ENCODE results near the gene UBE2F.
"Not testable (repeated sequence)": the region's sequence is repeated elsewhere in the genome, so short reads cannot be mapped to it uniquely, and the experiment has no call there.

Gene UBE2F

GRCh38 chr2:237972211-237972610, 5.4 kb downstream of the UBE2F start:
- no peak overlapping the region for H3K4me3 ChIP-seq (ENCODE audit: low read depth, low read length)
- DNase-seq (ENCODE audit: low read depth) = no peak

- DNase-seq (ENCODE audit: low read depth) = no peak
- no peak overlapping the region for H3K4me3 ChIP-seq (ENCODE audit: low read depth, low read length)
Observed at GRCh38 chr2:237972936-237973335, 6.1 kb downstream of the UBE2F start.

- no peak for DNase-seq (ENCODE audit: low read depth)
- H3K4me3 ChIP-seq (ENCODE audit: low read depth, low read length) = no peak overlapping the region
Observed at GRCh38 chr2:237977380-237977779, 10.6 kb downstream of the UBE2F start.

GRCh38 chr2:237978058-237978712, 11.4 kb downstream of the UBE2F start:
- no peak for DNase-seq (ENCODE audit: low read depth)
- no peak overlapping the region for H3K4me3 ChIP-seq (ENCODE audit: low read depth, low read length)

- no peak overlapping the region for H3K4me3 ChIP-seq (ENCODE audit: low read depth, low read length)
- DNase-seq (ENCODE audit: low read depth) = no peak
Observed at GRCh38 chr2:237979331-237979730, 12.5 kb downstream of the UBE2F start.

- DNase-seq (ENCODE audit: low read depth) = no peak
- no peak overlapping the region for H3K4me3 ChIP-seq (ENCODE audit: low read depth, low read length)
Observed at GRCh38 chr2:237980087-237980486, 13.3 kb downstream of the UBE2F start.

- no peak for DNase-seq (ENCODE audit: low read depth)
- H3K4me3 ChIP-seq (ENCODE audit: low read depth, low read length) = no peak overlapping the region
Observed at GRCh38 chr2:237980751-237981150, 13.9 kb downstream of the UBE2F start.

- H3K4me3 ChIP-seq (ENCODE audit: low read depth, low read length); DNase-seq (ENCODE audit: low read depth): not testable (repeated sequence)
Observed at GRCh38 chr2:237981621-237982020, 14.8 kb downstream of the UBE2F start.

- DNase-seq (ENCODE audit: low read depth) = no peak
- H3K4me3 ChIP-seq (ENCODE audit: low read depth, low read length) = no peak overlapping the region
Observed at GRCh38 chr2:237982039-237982725, 15.4 kb downstream of the UBE2F start.

GRCh38 chr2:237983922-237984321, 17.1 kb downstream of the UBE2F start:
- no peak for DNase-seq (ENCODE audit: low read depth)
- H3K4me3 ChIP-seq (ENCODE audit: low read depth, low read length) = no peak overlapping the region

- H3K4me3 ChIP-seq (ENCODE audit: low read depth, low read length) = no peak overlapping the region
- no peak for DNase-seq (ENCODE audit: low read depth)
Observed at GRCh38 chr2:237987268-237987667, 20.5 kb downstream of the UBE2F start.

GRCh38 chr2:237993701-237994100, 26.9 kb downstream of the UBE2F start:
- no peak for DNase-seq (ENCODE audit: low read depth)
- no peak overlapping the region for H3K4me3 ChIP-seq (ENCODE audit: low read depth, low read length)

- H3K4me3 ChIP-seq (ENCODE audit: low read depth, low read length) = no peak overlapping the region
- DNase-seq (ENCODE audit: low read depth) = peak; percentile 18
Observed at GRCh38 chr2:237995036-237995435, 28.2 kb downstream of the UBE2F start.

- peak; percentile 36 for DNase-seq (ENCODE audit: low read depth)
- H3K4me3 ChIP-seq (ENCODE audit: low read depth, low read length) = no peak overlapping the region
Observed at GRCh38 chr2:237996021-237996593, 29.3 kb downstream of the UBE2F start.

GRCh38 chr2:237997521-237997920, 30.7 kb downstream of the UBE2F start:
- H3K4me3 ChIP-seq (ENCODE audit: low read depth, low read length) = no peak overlapping the region
- no peak for DNase-seq (ENCODE audit: low read depth)

GRCh38 chr2:237998530-237998929, 31.7 kb downstream of the UBE2F start:
- no peak overlapping the region for H3K4me3 ChIP-seq (ENCODE audit: low read depth, low read length)
- no peak for DNase-seq (ENCODE audit: low read depth)

- no peak overlapping the region for H3K4me3 ChIP-seq (ENCODE audit: low read depth, low read length)
- no peak for DNase-seq (ENCODE audit: low read depth)
Observed at GRCh38 chr2:238003234-238004031, 36.6 kb downstream of the UBE2F start.

GRCh38 chr2:238004077-238004830, 37.4 kb downstream of the UBE2F start:
- no peak for DNase-seq (ENCODE audit: low read depth)

GRCh38 chr2:238005528-238005927, 38.7 kb downstream of the UBE2F start:
- H3K4me3 ChIP-seq (ENCODE audit: low read depth, low read length) = no peak overlapping the region
- no peak for DNase-seq (ENCODE audit: low read depth)

More at GRCh38 chr2:238004077-238004830, 37.4 kb downstream of the UBE2F start:
- H3K4me3 ChIP-seq (ENCODE audit: low read depth, low read length) = no peak overlapping the region
